ENCODE measurements around the gene EHMT1.
"Not testable (repeated sequence)": the region's sequence is repeated elsewhere in the genome, so short reads cannot be mapped to it uniquely, and the experiment has no call there.

EHMT1 gene

DNA sequence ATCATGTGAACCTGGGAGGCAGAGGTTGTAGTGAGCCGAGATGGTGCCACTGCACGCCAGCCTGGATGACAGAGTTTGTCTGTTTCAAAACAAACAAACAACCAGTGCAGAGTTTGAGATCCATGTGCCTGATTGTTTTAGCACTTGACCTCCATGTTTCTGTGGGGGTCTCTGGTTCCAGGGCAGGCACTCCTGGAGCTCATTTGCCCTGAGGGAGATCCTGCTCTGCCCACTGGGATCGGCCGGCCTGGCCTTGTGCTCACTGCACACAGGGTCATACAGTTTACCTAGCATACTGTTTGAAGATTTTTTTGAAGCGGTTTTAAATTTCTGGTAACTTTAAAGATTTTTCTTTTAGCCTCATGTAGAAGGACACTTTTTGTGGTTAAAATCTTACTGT lies 78.4 kb downstream of the EHMT1 start:
- no peak for DNase-seq

DNA sequence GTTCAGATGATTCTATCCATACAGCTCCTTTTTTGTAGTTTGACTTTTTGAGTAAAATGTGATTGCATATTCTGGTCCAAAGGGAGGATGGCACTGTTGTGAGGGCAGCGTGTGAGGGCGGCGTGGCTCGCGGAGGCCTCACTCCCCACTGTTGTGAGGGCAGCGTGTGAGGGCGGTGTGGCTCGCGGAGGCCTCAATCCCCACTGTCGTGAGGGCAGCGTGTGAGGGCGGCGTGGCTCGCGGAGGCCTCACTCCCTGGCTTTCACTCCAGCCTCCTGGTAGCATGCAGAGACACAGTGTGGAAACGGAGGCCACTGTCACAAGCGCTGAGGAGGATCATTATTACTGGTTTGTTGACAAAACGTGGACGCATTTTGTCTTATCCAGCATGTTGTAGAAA lies 79.0 kb downstream of the EHMT1 start:
- DNase-seq = no peak

DNA sequence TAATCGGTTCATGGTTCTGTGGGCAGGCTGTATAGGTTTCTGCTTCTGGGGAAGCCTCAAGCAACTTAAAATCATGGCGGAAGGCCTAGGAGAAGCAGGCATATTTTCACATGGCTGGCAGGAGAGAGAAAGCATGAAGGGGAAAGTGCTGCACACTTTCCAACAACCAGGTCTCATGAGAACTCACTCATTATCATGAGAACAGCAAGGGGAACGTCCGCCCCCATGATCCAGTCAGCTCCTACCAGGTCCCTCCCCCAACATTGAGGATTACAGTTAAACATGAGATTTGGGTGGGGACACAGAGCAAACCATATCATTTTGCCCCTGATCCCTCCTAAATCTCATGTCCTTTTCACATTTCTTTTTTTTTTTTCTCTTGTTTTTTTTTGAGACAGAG lies 82.1 kb downstream of the EHMT1 start:
- DNase-seq = no peak

DNA sequence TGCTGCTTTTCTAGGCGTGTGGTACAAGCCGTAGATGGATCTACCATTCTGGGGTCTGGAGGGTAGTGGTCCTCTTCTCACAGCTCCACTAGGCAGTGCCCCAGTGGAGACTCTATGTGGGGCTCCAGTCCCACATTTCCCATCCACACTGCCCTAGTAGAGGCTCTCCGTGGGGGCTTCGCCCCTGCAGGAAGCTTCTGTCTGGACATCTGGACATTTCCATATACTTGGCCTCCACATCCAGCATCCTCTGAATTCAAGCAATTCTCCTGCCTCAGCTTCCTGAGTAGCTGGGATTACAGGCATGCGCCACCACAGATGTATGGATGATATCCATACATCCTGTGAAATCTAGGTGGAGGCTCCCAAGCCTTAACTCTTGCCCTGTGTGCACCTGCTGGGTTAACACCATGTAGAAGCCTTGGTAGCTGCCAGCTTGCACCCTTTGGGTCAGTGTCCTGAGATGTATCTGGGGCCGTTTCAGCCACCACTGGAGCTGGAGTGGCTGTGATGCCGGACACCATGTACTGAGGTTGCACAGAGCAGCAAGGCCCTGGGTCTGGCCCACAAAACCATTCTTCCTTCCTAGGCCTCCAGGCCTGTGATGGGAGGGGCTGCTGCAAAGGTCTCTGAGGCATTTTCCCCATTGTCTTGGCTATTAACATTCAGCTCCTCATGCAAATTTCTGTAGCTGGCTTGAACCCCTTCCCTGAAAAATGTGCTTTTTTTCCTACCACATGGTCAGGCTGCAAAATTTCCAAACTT lies 84.0 kb downstream of the EHMT1 start:
- DNase-seq = no peak

DNA sequence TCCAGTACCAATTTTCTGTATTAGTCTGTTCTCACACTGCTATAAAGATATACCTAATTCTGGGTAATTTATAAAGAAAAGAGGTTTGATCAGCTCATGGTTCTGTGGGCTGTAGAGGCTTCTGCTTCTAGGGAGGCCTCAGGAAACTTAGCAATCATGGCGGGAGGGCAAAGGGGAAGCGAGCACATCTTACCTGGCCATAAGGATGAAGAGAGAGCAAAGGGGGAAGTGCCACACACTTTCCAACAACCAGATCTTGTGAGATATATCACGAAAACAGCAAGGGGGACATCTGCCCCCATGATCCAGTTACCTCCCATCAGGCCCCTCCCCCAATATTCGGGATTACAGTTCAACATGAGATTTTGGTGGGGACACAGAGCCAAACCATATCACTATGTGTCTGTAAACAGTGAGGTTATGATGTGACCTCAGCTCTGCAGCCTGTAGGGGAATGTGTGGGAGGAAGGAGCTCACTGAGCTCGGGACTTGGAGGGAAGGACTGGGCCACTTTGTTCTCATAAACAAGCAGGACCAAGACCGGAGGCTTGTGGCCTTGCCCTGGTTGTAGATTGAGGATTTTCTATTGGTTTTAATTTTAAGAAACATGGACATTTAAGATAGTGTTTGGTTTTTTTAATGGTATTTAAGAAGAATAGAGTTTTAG lies 85.2 kb downstream of the EHMT1 start:
- DNase-seq = no peak

DNA sequence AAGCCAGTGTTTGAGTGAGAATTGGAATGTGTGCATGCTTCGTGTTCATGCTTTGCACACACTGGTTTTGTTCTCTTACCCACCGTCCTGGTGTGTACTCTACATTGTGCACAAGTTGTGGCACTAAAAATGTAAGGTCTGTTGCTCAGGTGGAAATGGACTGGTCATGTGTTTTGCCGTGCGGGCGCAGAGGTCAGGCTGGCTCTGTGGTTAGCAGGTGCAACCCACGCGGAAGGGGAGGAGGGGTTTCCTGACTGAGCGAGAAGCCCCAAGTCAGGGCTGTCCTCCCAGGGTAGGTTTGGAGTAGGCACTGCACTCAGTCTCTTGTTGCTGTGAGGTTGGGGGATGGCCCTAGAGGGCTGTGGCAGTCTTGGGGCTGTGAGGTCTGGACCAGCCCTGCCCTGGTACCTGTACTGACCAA lies 86.6 kb downstream of the EHMT1 start:
- no peak for DNase-seq

DNA sequence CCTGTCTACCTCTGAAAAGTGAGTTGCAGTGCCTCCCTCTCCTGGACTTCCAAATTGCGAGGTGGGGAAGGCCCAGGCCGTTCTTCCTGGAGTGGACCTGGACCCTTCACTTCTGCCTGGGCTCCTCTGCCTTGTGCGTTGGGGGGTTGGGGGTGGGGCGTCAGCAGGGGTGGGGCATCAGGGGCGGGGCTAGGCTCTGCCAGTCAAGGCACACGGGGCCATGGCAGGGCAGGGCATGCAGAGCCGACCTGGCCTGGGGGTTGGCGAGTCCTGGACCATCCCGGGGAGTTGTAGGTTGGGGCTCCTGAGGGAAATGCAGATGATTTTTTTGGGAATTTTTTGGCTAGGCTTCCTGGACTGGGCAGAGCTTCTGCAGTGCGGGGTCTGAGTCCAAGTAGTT lies 87.1 kb downstream of the EHMT1 start:
- no peak for DNase-seq

DNA sequence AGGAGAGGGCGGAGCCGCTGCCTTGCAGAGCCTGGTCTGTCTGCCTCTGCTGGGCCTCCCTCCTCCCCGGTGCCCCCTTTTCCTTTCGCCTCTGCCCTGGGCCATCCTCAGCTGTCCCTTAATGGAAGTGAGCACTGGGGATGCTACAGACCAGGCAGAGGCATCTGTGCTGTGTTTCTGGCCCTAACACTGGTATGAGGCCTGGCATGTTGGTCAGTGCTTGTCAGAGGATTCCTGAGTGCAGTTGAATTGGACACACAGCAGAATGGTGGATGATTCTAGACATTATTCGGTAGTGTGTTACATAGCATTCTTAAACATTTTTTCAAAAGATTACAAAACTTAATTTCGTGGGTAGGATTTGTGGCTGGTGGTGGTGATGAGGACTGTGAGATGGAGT lies 88.6 kb downstream of the EHMT1 start:
- DNase-seq = no peak

DNA sequence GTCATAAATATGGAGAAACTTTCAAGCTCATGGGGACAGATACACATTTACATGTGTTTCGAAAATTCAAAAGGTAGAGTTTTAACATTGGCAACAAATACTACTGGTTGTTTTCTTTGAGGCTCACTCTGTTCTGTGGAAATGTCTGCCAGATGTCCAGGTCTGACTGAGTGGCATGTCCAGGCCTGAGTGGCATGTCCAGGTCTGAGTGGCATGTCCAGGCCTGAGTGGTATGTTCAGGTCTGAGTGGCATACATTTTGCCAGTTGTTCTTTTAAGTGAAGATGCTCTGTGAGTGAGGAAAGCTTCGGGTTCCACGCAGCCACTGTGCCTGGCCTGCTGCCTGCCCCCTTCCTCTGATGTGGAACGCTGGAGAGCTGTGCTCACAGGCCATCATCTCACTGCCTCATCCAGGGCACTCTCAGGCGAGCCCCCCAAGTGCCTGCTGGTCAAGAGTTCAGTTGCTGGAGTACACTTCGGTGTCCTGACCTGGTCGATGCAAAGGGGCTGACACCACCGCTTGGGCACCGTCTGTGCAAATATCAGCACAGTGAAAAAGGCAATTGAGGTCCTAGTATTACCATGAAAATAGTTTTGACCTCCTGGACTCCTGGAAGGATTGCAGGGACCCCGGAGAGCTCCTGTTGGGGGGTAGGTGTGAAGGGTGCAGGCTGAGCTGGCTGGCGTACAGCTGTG lies 89.9 kb downstream of the EHMT1 start:
- no peak for DNase-seq

DNA sequence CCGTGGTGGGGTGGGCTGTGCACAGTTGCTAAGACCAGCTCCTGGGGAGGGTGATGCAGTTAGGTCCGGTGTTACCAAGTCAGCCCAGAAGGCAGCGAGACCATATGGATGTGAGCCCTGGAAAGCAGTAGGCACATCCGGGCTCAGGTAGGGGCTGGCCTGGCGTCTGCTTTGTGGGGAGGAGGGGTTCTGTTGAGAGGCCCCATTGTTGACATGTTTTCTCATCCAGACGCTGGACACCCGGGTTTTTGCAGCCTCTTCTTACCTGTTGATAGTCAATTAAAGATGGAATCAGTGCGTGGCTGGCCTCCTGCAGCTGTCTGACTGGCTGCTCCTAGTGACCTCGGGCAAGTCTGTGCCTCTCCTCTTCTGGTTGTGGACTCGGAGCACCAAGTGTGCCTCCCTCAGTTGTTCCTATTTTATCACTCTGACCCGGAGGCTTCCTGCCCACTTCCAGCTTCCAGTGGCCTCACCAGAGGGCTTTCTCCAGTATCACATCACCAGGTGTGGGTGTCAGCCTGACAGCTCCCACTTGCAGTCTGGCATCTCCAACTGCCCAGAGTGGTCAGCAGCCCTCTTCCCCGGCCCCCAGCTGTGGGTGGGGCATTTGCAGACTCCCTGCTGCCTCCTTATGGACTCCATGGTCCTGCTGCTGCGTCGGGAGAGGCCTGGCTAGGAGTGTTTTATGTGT lies 90.8 kb downstream of the EHMT1 start:
- DNase-seq = no peak

DNA sequence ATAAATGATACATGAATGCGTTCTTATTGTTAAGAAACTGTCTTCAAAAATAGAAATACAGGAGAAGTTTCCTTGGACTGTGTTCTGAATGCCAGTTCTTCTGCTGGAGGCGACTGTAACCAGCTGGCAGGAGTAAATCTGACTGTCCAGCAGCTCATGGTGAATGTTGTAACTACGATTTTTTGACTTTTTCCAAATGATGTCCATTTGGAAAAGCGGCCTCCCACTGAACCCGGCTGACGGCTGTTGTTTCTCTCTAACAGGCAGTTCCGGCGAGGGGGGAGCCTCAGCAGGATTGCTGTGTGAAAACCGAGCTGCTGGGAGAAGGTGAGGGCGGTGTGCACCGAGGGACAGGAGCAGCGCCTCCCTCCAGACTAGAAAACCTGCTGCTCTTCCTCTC lies 91.9 kb downstream of the EHMT1 start:
- no peak for DNase-seq

DNA sequence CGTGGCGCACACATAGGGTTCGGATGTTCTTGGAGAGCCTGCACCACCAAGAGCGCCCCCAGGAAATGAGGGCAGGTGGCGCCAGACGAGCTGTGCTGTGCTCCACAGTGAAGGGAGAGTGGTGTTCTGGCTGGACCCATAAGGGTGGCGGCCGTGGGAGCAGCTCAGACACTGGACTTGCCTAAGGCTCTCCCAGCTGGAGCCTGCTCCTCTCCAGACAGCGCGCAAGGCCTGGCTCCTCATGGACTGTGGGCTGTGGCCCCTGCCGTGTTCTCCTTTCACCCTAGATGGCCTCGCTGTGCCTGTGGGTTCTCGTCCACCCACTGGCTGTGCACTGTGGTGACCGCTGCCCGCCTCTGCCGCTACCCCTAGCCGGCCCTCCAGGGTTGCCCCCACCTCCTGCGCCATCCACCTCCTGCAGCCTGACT lies 92.9 kb downstream of the EHMT1 start:
- DNase-seq = no peak

DNA sequence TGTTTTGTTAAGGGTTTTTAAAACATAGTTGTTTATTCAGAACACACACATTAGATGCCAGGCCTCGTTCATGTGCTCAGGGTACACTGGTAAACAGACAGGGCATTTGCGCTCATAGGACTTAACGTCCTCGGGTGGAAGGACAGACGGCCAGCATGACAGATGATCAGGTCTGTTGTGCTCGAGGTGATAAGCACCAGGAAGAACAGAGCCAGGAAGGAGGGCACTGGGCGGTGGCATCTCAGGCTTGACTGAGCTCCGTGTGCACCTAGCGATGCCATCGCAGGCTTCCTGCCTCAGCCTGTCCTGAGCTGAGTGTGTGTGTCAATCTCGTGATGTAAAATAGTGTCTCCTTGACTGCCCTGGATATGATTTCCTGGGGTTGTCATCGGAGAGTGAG lies 96.5 kb downstream of the EHMT1 start:
- no peak for DNase-seq

DNA sequence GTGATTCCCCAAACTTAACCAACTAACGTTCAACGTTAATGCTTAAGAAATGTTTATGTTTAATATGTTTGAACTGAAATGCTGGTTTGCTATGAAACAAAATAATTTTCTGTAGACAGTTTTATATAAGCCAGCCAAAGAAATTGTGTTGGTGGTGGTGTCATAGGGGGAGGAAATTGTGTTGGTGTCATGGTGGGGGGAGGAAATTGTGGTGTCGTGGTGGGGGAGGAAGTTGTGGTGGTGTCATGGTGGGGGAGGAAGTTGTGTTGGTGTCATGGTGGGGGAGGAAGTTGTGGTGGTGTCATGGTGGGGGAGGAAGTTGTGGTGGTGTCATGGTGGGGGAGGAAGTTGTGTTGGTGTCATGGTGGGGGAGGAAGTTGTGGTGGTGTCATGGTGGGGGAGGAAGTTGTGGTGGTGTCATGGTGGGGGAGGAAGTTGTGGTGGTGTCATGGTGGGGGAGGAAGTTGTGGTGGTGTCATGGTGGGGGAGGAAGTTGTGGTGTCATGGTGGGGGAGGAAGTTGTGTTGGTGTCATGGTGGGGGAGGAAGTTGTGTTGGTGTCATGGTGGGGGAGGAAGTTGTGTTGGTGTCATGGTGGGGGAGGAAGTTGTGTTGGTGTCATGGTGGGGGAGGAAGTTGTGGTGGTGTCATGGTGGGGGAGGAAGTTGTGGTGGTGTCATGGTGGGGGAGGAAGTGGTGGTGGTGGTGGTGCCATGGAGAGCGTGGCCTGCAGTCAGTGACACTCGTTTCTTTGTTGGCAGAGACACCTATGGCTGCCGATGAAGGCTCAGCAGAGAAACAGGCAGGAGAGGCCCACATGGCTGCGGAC lies 97.3 kb downstream of the EHMT1 start:
- not testable (repeated sequence) for DNase-seq

DNA sequence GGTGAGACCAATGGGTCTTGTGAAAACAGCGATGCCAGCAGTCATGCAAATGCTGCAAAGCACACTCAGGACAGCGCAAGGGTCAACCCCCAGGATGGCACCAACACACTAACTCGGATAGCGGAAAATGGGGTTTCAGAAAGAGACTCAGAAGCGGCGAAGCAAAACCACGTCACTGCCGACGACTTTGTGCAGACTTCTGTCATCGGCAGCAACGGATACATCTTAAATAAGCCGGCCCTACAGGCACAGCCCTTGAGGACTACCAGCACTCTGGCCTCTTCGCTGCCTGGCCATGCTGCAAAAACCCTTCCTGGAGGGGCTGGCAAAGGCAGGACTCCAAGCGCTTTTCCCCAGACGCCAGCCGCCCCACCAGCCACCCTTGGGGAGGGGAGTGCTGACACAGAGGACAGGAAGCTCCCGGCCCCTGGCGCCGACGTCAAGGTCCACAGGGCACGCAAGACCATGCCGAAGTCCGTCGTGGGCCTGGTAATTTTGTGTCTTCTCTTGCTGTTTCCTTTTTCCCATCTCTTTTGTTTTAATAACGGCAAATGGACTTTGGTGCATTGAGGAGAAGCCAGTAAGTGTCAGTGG lies 98.0 kb downstream of the EHMT1 start:
- no peak for DNase-seq

DNA sequence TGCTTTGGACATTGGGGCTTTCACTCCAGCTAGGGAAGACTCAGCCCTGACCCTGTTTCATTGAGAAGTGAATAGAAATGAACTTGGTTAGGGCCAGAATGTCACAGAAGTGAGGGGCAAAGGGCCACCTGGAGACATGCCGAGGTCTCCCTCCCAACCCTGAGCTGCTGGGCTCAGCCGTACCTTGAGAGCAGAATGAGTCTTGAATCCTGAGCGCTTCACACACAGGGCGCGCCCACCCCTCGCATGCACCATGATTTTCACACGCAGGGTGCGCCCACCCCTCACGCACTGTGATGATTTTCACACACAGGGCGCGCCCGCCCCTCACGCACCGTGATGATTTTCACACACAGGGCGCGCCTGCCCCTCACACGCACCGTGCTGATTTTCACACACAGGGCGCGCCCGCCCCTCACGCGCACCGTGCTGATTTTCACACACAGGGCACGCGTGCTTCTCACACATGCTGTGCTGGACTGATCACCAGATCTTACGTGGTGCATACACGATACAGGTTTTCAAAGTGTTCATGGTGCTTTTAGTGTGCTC lies 99.0 kb downstream of the EHMT1 start:
- DNase-seq = no peak

DNA sequence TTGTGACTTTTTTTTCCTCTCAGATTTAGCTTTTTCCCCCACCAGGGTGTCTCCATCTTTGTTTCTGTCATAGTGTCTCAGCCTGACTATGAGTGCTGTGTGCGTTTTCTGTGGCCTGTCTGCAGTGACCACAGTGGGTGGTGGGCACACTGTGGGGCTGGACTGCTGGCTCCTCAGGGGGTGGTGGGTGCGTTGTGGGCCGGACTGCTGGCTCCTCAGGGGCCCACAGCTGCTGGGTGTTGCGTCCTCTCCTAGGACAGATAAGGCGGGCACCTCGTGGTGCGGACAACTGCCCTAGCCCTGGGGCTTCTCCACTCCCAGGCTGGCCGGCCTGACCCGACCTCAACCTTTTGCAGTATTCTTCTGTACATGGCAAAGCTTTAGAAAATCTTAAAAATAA lies 100.4 kb downstream of the EHMT1 start:
- DNase-seq = no peak

DNA sequence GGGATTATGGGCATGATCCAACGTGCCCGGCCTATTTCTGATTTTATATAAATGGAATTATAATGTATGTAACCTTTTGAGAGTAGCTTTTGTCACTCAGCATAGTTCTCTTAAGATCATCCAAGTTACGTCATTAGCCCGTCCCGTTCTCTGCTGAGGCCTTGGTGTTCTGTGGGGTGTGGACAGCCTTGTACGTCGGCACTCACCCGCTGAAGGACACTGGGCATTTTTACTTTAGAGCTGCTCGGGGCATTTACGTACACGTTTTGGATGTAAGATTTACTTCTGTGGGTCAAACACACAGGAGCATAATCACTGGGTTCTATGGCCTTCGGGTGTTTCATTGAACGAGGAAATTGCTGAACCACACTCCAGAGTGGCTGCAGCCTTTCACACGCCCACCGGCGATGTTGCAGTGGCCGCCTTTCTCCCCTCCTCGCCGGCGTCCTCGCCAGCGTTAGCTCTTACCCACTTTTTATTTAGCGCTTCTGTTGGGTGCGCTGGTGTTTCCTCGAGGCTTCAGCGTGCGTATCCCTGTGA lies 101.8 kb downstream of the EHMT1 start:
- no peak for DNase-seq

DNA sequence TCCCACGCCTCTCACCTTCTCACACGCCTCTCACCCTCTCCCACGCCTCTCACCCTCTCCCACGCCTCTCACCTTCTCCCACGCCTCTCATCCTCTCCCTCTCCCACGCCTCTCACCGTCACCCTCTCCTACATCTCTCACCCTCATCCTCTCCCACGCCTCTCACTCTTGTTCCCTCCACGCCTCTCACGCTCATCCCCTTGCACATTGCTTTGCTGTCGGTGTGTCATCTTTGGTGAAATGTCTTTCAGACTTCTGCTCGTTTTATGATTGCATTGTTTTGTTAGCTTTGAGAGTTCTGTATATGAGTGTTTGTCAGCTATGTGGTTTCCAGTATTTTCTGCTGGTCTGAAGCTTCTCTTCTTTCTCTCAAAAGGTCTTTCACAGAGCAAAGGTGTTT lies 102.7 kb downstream of the EHMT1 start:
- no peak for DNase-seq

DNA sequence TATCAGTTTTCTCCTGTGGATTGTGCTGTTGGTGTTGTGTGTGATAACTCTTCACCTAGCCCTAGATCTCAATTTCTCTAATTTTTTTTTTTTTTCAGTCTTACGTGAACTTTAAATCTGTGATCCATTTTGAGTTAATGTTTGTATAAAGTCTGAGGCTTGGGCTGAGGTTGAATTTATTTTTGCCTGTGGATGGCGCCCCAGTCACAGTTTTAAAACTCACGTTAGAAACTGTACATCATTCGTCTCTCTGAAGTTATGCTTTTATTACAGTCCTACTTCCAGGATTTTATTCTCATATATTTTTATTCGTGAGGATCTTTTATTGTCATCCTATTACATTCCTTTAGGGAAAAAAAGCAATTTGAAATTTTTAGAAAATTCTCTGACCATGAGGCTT lies 103.1 kb downstream of the EHMT1 start:
- DNase-seq = no peak

DNA sequence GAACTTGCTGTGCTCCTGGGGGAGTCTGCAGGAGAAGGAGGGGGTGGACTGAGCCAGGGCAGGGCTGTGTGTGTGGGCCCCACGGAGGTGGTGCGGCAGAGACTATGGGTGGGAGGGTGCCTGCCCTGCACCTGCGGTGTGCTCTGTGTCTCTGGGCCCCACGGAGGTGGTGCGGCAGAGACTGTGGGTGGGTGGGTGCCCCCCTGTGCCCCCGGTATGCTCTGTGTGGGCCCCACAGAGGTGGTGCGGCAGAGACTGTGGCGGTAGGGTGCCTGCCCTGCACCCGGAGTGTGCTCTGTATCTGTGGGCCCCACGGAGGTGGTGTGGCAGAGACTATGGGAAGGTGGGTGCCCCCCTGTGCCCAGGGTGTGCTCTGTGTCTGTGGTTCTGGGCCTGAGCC lies 103.7 kb downstream of the EHMT1 start:
- DNase-seq = no peak

DNA sequence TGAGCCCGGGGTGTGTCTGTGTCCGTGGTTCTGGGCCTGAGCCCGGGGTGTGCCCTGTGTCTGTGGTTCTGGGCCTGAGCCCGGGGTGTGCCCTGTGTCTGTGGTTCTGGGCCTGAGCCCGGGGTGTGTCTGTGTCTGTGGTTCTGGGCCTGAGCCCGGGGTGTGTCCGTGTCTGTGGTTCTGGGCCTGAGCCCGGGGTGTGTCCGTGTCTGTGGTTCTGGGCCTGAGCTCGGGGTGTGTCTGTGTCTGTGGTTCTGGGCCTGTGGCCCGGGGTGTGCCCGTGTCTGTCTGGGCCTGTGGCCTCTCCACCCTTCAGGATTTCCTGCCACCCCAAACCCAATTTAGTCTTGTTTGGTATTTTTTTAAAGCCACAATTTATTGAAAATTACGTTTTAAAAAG lies 104.6 kb downstream of the EHMT1 start:
- DNase-seq = not testable (repeated sequence)
